K562 (cell line): ENCODE measurements around the gene ILKAP. TPM values are rescaled to one million over a fixed set of nuclear protein-coding genes. Genes with fewer than 3 reads are reported as not detected.

Source experiments
- ATAC-seq: fragments of 200-7000 bp; cut with Tn5 transposase; 3 replicates; pipeline ENCODE4 v1.9.1; 2020; ENCODE audit warnings: moderate library complexity
- BruUV-seq: library from RNA; stranded (reverse); fragments of 400-500 nt; replicated peaks from 2 replicates; lab custom pipeline; 2021; lab: Mats Ljungman, UMichigan
- CTCF ChIA-PET: fragments of 300-600 bp; formaldehyde crosslinking; extraction: SDS; loops from one replicate; lab custom pipeline; 2021; ENCODE audit warnings: low intra/inter-chr PET ratio; lab: Yijun Ruan, JAX
- POLR2A ChIA-PET: fragments of 300-600, 350-650 bp; sonication (Branson Sonifier 250); formaldehyde crosslinking; extraction: SDS; loops from one replicate; lab custom pipeline; 2021; ENCODE audit warnings: antibody characterized with exemption, inconsistent platforms; lab: Yijun Ruan, JAX
- DNase-seq, 4 experiments: peaks; one replicate each; pipeline versions ENCODE4 v3.0.0 to v3.0.0-alpha.2; 2011 to 2018; ENCODE audit warnings: low spot score in 3 of 4, mixed read lengths in 3 of 4; ENCODE audit errors: extremely low read depth in 1 of 4
- FAIRE-seq: peaks from 2 replicates; lab custom pipeline; 2011; peaks lifted over from hg19 to GRCh38; lab: Jason Lieb, UNC
- H2AFZ ChIP-seq: 2 replicates; pipeline ENCODE4 v1.6.0; 2011; ENCODE audit warnings: low read depth, low read length, control low read depth, inconsistent platforms
- H3K27ac ChIP-seq: fragments of 200-600 bp; 3 replicates; pipeline ENCODE4 v1.8.0; 2011; ENCODE audit warnings: low read depth, mild to moderate bottlenecking, control low read depth, inconsistent platforms, low read length, moderate library complexity, mixed read lengths; ENCODE audit errors: extremely low read depth
- H3K27me3 ChIP-seq, 2 experiments: fragments of 300-600 bp in 1 of 2; 2 replicates in 1 of 2; 3 replicates in 1 of 2; pipeline versions ENCODE4 v1.6.0 to v1.8.0; 2011; ENCODE audit warnings: inconsistent platforms in 2 of 2, low read length in 2 of 2, mild to moderate bottlenecking in 1 of 2, mixed read lengths in 1 of 2, moderate library complexity in 1 of 2; ENCODE audit not compliant: control insufficient read depth in 2 of 2, insufficient read depth in 2 of 2
- H3K36me3 ChIP-seq: fragments of 300-600 bp; 3 replicates; pipeline ENCODE4 v1.8.0; 2011; ENCODE audit warnings: mild to moderate bottlenecking, low read length, inconsistent platforms; ENCODE audit not compliant: control insufficient read depth, insufficient read depth
- H3K4me1 ChIP-seq, 2 experiments: fragments of 200-600 bp in 1 of 2; replicated peaks in 1 of 2; 2 replicates in 1 of 2; 3 replicates in 1 of 2; pipeline versions ENCODE4 v1.5.1 to v1.8.0; 2011; ENCODE audit warnings: inconsistent platforms in 2 of 2, low read length in 2 of 2, mild to moderate bottlenecking in 1 of 2, mixed read lengths in 1 of 2, moderate library complexity in 1 of 2; ENCODE audit not compliant: control insufficient read depth in 2 of 2, insufficient read depth in 2 of 2
- H3K4me2 ChIP-seq: 2 replicates; pipeline ENCODE4 v1.6.1; 2011; ENCODE audit warnings: low read length, control low read depth, inconsistent platforms, mixed read lengths; ENCODE audit not compliant: insufficient read depth
- H3K4me3 ChIP-seq: fragments of 200-600 bp; sonication (generic), shearing (Covaris generic); 2 replicates; pipeline ENCODE4 v1.5.1; 2016; ENCODE audit warnings: control low read depth, inconsistent platforms
- H3K79me2 ChIP-seq: fragments of 200-600 bp; 3 replicates; pipeline ENCODE4 v1.8.0; 2011; ENCODE audit warnings: low read length, inconsistent platforms; ENCODE audit not compliant: control insufficient read depth, insufficient read depth
- H3K9ac ChIP-seq, 2 experiments: 2 replicates each; pipeline versions ENCODE4 v1.6.0 to v1.6.1; 2011; ENCODE audit warnings: low read depth in 2 of 2, low read length in 2 of 2, control low read depth in 1 of 2, inconsistent platforms in 1 of 2, mild to moderate bottlenecking in 1 of 2, mixed read lengths in 1 of 2; ENCODE audit not compliant: insufficient read depth in 1 of 2
- H3K9me1 ChIP-seq: one replicate; pipeline ENCODE4 v1.6.0; 2011; ENCODE audit warnings: inconsistent platforms, mild to moderate bottlenecking, low read length, moderate library complexity; ENCODE audit not compliant: control insufficient read depth, insufficient read depth
- H3K9me3 ChIP-seq: replicated peaks from 2 replicates; pipeline ENCODE4 v1.5.1; 2011; ENCODE audit warnings: low read depth, low read length, inconsistent platforms; ENCODE audit not compliant: control insufficient read depth, insufficient read depth
- H4K20me1 ChIP-seq: replicated peaks from 2 replicates; pipeline ENCODE4 v1.6.1; 2011; ENCODE audit warnings: low read length, inconsistent platforms, mixed read lengths; ENCODE audit not compliant: control insufficient read depth, insufficient read depth
- EGR1 ChIP-seq: fragments of 450-650 bp; conservative IDR thresholded peaks from 2 replicates; pipeline ENCODE4 v1.6.1; 2017; ENCODE audit warnings: mild to moderate bottlenecking
- EWSR1 ChIP-seq: fragments of 450-650 bp; IDR thresholded peaks from 2 replicates; pipeline ENCODE4 v1.6.1; 2018; ENCODE audit warnings: borderline replicate concordance, mild to moderate bottlenecking, low read depth, moderate library complexity; ENCODE audit not compliant: partially characterized antibody
- HDAC6 ChIP-seq: IDR thresholded peaks from 2 replicates; pipeline ENCODE4 v1.6.1; 2012; ENCODE audit warnings: low read depth, mild to moderate bottlenecking, control low read depth, inconsistent platforms, low read length, moderate library complexity
- HDAC8 ChIP-seq: fragments of 450-650 bp; IDR thresholded peaks from 2 replicates; pipeline ENCODE4 v1.6.1; 2016; ENCODE audit warnings: mild to moderate bottlenecking, missing genetic modification characterization, moderate library complexity, missing compliant biosample characterization
- HNRNPUL1 ChIP-seq: fragments of 200-400 bp; formaldehyde crosslinking; IDR thresholded peaks from 2 replicates; pipeline ENCODE4 v1.6.1; 2017; ENCODE audit warnings: low read length
- L3MBTL2 ChIP-seq: fragments of 450-650 bp; IDR thresholded peaks from 2 replicates; pipeline ENCODE4 v1.6.1; 2016; ENCODE audit warnings: mild to moderate bottlenecking, moderate library complexity
- RUNX1 ChIP-seq: sonication (generic); IDR thresholded peaks from 2 replicates; pipeline ENCODE4 v1.6.1; 2016; ENCODE audit warnings: antibody characterized with exemption, low read depth
- TCF7L2 ChIP-seq: fragments of 150-350 bp; IDR thresholded peaks from 2 replicates; pipeline ENCODE4 v1.6.1; 2016; ENCODE audit warnings: low read depth, mild to moderate bottlenecking, low read length, moderate library complexity
- TEAD1 ChIP-seq, 2 experiments: fragments of 450-650 bp in 1 of 2; sonication (generic) in 1 of 2; formaldehyde crosslinking; IDR thresholded peaks; 2 replicates each; pipeline versions ENCODE4 v1.4.0 to v1.8.0; 2020 to 2022; ENCODE audit warnings: mild to moderate bottlenecking in 2 of 2, missing genetic modification reagents in 1 of 2
- ZNF224 ChIP-seq: sonication (generic); formaldehyde crosslinking; IDR thresholded peaks from 2 replicates; pipeline ENCODE4 v1.8.0; 2022; ENCODE audit warnings: mild to moderate bottlenecking, missing genetic modification reagents
- WGBS: fragments of 100-300 bp; shearing (Covaris generic); methylation state at CpG from one replicate; pipeline ENCODE4 v1.1.6; 2016; ENCODE audit warnings: low coverage, mixed read lengths; ENCODE audit not compliant: insufficient coverage; ENCODE audit errors: missing lambda C conversion rate; 5-methylcytosine and 5-hydroxymethylcytosine counted together
- in situ Hi-C: fragments of 300-500 bp; cut with MboI; formaldehyde crosslinking; loops from 4 replicates; pipeline ENCODE4 v1.15.0; 2018; ENCODE audit warnings: inconsistent platforms, mixed read lengths
- intact Hi-C: fragments of 100-400 bp; cut with micrococcal nuclease; formaldehyde crosslinking; loops from 2 replicates; pipeline ENCODE4 v1.14.2; 2022
- polyA plus RNA-seq, 8 experiments: library from polyadenylated mRNA; depleted of rRNA in 4 of 8; stranded (reverse) in 5 of 8; unstranded in 3 of 8; fragments of >200 nt; fragmentation: Nextera tagmentation in 2 of 8; fragmentation: Illumina TruSeq in 1 of 8; extraction: Ambion mirVana in 2 of 8; extraction: Trizol in 1 of 8; gene quantifications; 2 replicates each; pipeline versions ENCODE4 v1.2.1 to v1.2.3, GENCODE V29; 2011 to 2014; ENCODE audit warnings: inconsistent platforms in 1 of 8, missing spikeins in 1 of 8
- total RNA-seq, 7 experiments: library from RNA; depleted of rRNA in 6 of 7; stranded (reverse); fragments of >200 nt in 6 of 7; fragmentation: Illumina TruSeq in 2 of 7; extraction: Trizol in 2 of 7; gene quantifications; 2 replicates each; pipeline versions ENCODE4 v1.2.1 to v1.2.3, GENCODE V29; 2011 to 2021; ENCODE audit warnings: low replicate concordance in 1 of 7
- TF ChIP-seq, protein P1 (sequence below): fragments of 450-650 bp; formaldehyde crosslinking; IDR thresholded peaks from 2 replicates; pipeline ENCODE4 v1.4.0; 2020; ENCODE audit warnings: mild to moderate bottlenecking
- TF ChIP-seq, protein P2 (sequence below), 2 experiments: IDR thresholded peaks; 2 replicates each; pipeline ENCODE4 v1.6.1; 2011; ENCODE audit warnings: borderline replicate concordance in 1 of 2, control low read depth in 1 of 2, low read depth in 1 of 2, low read length in 1 of 2, mild to moderate bottlenecking in 1 of 2, mixed read lengths in 1 of 2, moderate library complexity in 1 of 2; ENCODE audit not compliant: insufficient read depth in 1 of 2, insufficient read length in 1 of 2, poor library complexity in 1 of 2, severe bottlenecking in 1 of 2; ENCODE audit errors: extremely low read depth in 1 of 2
- TF ChIP-seq, protein P3 (sequence below): sonication (generic); formaldehyde crosslinking; IDR thresholded peaks from 2 replicates; pipeline ENCODE4 v1.8.0; 2022; ENCODE audit warnings: mild to moderate bottlenecking, missing genetic modification reagents
- TF ChIP-seq, protein P4 (sequence below): sonication (generic); formaldehyde crosslinking; IDR thresholded peaks from 2 replicates; pipeline ENCODE4 v1.9.0; 2022; ENCODE audit warnings: mild to moderate bottlenecking, missing genetic modification reagents

The ILKAP gene
- total and polyA plus RNA-seq, 9 of the 15 experiments (the other 6 are each of a cell fraction or from before 2014, with no cell fraction given), result 3.1 to 43.9 (median 20.7) TPM

DNA sequence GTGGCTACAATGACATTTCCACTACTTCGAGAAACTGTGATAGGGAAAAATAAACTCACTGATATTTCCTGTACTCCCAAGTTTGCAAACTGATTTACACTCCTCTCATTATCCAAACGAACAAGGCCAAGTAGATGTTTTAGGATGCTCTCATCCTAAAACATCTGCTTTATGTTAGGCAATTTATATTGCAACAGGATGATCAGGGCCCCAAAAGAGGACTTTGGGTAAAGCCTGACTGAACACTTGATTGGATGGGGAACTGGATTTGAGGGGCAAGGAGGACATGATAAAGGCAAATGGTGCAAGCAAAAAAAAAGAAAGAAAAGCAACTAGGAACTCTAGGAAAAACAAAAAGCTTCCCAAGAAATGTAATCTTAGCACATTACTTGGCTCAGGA lies 38.5 kb upstream of the ILKAP start (continued):
- TF ChIP-seq, protein P1, sequence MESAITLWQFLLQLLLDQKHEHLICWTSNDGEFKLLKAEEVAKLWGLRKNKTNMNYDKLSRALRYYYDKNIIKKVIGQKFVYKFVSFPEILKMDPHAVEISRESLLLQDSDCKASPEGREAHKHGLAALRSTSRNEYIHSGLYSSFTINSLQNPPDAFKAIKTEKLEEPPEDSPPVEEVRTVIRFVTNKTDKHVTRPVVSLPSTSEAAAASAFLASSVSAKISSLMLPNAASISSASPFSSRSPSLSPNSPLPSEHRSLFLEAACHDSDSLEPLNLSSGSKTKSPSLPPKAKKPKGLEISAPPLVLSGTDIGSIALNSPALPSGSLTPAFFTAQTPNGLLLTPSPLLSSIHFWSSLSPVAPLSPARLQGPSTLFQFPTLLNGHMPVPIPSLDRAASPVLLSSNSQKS (CRISPR knock-in tag), result no peak

DNA sequence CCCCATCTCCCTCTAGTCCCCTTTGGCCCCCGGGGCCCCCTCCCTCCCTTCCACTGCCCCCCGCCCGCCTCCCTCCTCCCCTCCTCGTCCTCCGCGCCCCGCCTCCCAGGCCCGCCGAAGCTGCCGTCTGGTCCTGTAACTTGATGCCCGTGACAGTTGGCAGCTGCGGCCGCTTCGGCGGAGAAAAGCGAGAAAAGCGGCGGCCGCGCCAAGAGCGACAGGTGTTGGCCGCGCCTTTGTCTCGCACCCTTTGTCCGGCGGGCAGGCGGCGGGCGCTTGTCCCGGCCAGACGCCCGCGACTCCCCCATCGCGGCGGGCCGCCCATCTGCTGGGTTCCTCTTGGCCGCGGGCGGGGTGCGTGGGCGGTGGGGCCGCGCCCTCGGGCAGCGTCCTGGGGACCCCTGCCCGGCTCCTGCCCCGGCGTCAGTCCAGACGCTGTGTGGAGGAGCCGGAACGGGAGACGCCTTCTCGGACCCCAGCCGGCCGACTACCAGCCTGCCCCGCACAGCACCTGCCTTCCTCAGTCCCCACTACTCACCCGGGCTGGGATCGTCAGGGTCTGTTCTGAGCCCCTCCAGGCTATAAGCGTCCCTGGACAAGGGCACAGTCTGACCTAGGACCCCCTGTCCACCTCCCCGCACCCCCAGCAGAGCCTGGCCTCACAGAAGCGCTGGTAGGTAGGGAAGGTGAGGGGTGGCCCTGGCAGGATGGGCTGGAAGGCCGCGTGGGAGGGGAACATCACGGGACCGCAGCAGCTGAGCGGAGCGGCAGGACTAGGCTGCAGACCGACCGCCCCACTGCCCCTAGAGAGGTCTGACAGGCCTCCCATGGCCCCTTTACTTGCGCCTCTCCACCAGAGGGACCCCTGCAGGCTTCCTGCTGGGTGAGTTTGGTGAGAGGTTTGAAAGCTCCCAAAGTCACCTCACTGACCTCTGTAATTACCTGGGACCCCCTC lies 37.5 kb upstream of the ILKAP start:
- CTCF ChIA-PET, result interaction anchor here (1.1 kb wide), 1 partner anchor 81 kb away, joined by 3 read pairs; no protein-coding TSS in a partner anchor
- Histone ChIP-seq H3K36me3 (peaks cover 17% of the 10 kb centered on the region; the same call in 2 of the 3 replicates), H3K27ac (no peak overlapping the region), H3K9me3 (no peaks in the 10 kb centered on the region), H2AFZ (peak overlapping the region; percentile 33), H3K9me1 (no peaks in the 10 kb centered on the region), H3K79me2 (peaks cover 23% of the 10 kb centered on the region), H3K4me3 (peak overlapping the region; percentile 74), H3K4me2 (no peak overlapping the region), H4K20me1 (no peaks in the 10 kb centered on the region), H3K9ac (peak overlapping the region in 1 of 2 experiments; percentile 91; a peak in 2 of 4 replicates), H3K4me1 (peaks cover 20 to 46% of the 10 kb centered on the region in 2 experiments), H3K27me3 (no peaks in the 10 kb centered on the region)
- intact Hi-C loops, result no loop called here
- no peak for FAIRE-seq
- DNase-seq, result peak; percentile 35 to 56 (median 55)
- POLR2A ChIA-PET, result no interaction called here
- peak; percentile 3; the same call in 2 of the 3 replicates for ATAC-seq
- no TSS peak for BruUV-seq
- WGBS, result 15% methylated on average over 27 of the region's 71 CpGs
- in situ Hi-C loops, result no loop called here
- TF ChIP-seq EGR1, result peak; percentile 67
- TF ChIP-seq HDAC8 (tag), result no peak
- TF ChIP-seq L3MBTL2, result no peak
- no peak for TF ChIP-seq TEAD1 (CRISPR knock-in tag; IDR thresholded peaks at IDR 0.05)
- TF ChIP-seq, protein P2, sequence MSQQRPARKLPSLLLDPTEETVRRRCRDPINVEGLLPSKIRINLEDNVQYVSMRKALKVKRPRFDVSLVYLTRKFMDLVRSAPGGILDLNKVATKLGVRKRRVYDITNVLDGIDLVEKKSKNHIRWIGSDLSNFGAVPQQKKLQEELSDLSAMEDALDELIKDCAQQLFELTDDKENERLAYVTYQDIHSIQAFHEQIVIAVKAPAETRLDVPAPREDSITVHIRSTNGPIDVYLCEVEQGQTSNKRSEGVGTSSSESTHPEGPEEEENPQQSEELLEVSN (IDR thresholded peaks at IDR 0.05; ENCODE audit: borderline replicate concordance in 1 of 2, extremely low read depth in 1 of 2, insufficient read depth in 1 of 2, insufficient read length in 1 of 2, low read depth in 1 of 2, low read length in 1 of 2, poor library complexity in 1 of 2, severe bottlenecking in 1 of 2), result peak in 1 of 2 experiments; percentile 57
- TF ChIP-seq ZNF224, result no peak
- no peak for TF ChIP-seq EWSR1
- TF ChIP-seq, protein P3, sequence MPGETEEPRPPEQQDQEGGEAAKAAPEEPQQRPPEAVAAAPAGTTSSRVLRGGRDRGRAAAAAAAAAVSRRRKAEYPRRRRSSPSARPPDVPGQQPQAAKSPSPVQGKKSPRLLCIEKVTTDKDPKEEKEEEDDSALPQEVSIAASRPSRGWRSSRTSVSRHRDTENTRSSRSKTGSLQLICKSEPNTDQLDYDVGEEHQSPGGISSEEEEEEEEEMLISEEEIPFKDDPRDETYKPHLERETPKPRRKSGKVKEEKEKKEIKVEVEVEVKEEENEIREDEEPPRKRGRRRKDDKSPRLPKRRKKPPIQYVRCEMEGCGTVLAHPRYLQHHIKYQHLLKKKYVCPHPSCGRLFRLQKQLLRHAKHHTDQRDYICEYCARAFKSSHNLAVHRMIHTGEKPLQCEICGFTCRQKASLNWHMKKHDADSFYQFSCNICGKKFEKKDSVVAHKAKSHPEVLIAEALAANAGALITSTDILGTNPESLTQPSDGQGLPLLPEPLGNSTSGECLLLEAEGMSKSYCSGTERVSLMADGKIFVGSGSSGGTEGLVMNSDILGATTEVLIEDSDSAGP (CRISPR knock-in tag), result no peak
- TF ChIP-seq TCF7L2, result no peak
- TF ChIP-seq, protein P4, sequence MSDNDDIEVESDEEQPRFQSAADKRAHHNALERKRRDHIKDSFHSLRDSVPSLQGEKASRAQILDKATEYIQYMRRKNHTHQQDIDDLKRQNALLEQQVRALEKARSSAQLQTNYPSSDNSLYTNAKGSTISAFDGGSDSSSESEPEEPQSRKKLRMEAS (CRISPR knock-in tag), result 0 out of 2 replicates have a peak, but pooled peaks have one; percentile 19
- TF ChIP-seq RUNX1, result no peak
- no peak for TF ChIP-seq HDAC6
- no peak for TF ChIP-seq HNRNPUL1
